Fibroblast of villous mesenchyme (primary cell): ENCODE measurements around the gene DAGLA. TPM values are rescaled to one million over a fixed set of nuclear protein-coding genes. Genes with fewer than 3 reads are reported as not detected.

Experiments used
- DNase-seq: peaks from one replicate; pipeline ENCODE4 v3.0.0-alpha.2; 2010; ENCODE audit warnings: low read depth
- H3K4me3 ChIP-seq: 2 replicates; pipeline ENCODE4 v1.5.1; 2011; ENCODE audit warnings: low read depth, mild to moderate bottlenecking, low read length
- CTCF ChIP-seq: IDR thresholded peaks from 2 replicates; pipeline ENCODE4 v1.5.1; 2012; ENCODE audit warnings: low read depth, mild to moderate bottlenecking, low read length; ENCODE audit not compliant: insufficient read depth
- total RNA-seq: library from RNA; depleted of rRNA; stranded (reverse); fragments of >200 nt; gene quantifications from 2 replicates; pipeline ENCODE4 v1.2.3, GENCODE V29; 2012

DAGLA gene
- total RNA-seq, 1 donor = 2.2 TPM

DNA sequence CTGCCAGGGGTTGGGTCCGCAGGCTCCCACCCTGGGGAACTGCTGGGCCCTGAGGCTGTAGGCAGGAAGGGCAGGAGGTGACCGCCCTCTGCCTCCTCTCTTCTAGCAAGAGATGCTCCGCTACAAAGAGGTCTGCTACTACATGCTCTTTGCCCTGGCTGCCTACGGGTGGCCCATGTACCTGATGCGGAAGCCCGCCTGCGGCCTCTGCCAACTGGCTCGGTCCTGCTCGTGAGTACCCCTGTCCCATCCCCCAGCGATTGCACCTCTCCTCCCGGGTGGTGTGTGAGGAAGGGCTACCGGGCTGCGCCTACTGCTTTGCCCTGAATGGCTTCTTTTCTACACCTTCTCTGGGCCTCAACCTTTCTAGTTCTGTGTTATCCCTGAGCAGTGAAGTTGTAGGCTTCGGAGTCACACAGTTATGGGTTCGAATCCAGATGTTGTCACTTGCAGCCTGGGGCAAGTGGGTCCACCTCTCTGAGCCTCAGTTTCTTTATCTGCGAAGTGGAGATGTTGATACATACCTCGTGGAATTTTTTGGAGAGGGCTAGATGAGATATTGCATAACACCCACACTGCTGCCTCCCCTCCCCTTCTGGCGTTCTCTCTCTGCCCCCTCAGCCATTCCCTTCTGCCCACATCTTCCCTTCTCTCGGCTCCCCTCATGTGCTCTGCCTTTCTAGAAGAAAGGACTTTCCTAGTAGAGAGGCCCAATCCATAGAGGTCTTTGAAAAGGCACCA, 51.2 kb downstream of the DAGLA start:
- no peak for TF ChIP-seq CTCF
- no peak overlapping the region for H3K4me3 ChIP-seq
- DNase-seq = no peak

DNA sequence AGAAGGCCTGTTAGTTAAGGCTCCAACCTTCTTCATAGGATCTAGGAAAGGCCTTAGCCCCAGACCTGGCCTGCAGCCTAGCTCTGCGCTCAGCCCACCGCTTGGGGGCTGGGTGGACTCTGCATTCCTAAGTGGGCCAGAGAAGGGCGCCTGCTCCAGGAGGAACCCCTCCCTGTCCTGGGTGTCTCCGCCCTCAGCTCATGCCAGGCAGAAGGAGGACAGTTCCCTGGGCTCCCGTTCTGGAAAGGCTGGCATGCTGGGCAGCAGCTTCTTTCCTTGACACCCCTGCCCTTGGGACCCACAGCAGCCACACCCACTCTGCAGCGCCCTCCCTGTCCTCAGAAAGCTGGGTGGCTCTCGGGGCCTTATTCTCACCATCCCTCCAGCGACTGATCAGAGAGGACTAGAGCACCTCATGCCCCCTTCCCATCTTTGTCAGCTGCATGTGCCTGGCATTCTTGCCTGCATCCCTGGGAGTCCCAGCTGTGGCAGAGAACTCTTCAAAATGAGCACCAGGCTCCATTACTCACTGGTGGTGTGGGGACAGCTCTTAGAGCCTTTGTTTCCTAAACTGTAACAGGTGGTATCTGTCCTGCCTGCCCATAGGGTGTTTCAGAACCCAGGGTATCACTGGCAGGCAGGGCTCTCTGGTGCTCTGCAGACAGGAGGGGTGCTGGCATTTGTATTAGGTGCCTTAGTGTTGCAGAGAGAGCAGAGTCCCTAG, 51.9 kb downstream of the DAGLA start:
- no peak for DNase-seq
- H3K4me3 ChIP-seq = no peak overlapping the region
- TF ChIP-seq CTCF = no peak

GRCh38 chr11:61732705-61733104, 52.5 kb downstream of the DAGLA start:
- TF ChIP-seq CTCF = no peak
- peak; percentile 23 for DNase-seq
- no peak overlapping the region for H3K4me3 ChIP-seq

DNA sequence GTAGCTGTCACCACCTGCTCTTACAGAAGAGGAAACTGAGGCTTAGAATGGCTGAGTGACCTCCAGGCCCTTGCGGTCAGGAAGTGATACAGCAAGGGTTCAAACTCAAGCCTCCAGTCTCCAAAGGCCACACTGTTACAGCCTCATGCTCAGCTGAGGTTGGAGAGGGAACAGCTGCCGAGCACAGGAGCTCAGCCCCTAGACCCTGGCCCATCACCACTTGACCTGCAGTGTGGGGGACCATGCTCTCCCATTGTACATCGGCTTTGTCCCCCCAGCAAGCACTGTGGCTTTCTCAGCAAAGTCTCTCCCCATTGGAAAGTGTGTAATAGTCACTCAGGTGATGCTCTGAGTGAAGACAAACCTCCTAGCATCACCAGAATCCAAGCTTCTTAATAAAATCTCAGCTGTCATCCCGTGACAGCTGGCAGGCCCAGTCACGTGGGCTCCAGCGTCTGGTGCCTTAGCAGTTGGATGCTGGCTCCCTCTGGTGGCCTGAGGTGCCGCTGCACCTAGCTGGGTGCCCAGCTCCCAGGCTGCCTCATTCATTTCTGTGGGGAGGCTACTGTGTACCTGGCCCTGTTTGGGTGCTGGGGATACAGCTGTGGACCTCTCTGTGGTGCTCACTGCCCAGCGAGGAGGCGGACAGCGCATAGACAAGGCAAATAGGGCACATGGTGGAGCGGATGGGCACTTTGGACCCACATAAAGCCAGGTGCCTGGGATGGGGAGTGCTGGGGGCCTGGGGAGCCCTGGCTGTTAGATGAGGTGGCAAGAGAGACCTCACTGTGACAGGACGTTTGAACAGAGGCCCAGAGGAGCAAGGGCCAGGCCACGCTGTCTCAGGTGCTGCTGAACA, 53.2 kb downstream of the DAGLA start:
- peak; percentile 99 for TF ChIP-seq CTCF
- no peak overlapping the region for H3K4me3 ChIP-seq
- peak; percentile 86 for DNase-seq

- no peak overlapping the region for H3K4me3 ChIP-seq
- DNase-seq = no peak
- TF ChIP-seq CTCF = no peak
Measured at GRCh38 chr11:61734767-61735166, 54.6 kb downstream of the DAGLA start.

DNA sequence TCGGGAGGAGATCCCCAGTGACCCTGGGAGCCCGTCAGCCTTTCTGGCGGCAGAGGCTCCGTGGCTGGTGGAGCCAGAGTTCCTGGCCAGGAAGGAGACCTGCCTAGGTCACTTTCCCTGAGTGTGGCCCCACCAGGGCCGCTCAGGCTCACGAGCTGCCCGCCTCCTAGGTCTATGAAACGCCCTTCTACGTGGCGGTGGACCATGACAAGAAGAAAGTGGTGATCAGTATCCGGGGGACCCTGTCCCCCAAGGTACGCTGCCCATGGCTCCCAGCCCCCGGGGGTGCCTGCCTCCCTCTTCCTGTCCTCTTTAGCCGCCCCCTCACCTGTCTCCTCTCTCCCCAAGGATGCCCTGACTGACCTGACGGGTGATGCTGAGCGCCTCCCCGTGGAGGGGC, 55.2 kb downstream of the DAGLA start:
- no peak for DNase-seq
- H3K4me3 ChIP-seq = no peak overlapping the region

More for the DNA sequence above, 55.2 kb downstream of the DAGLA start:
- TF ChIP-seq CTCF = no peak
